RWPE2 (cell line): ENCODE measurements around the gene PDIK1L.

Experiments
- ATAC-seq: fragments of 200-7000 bp; cut with Tn5 transposase; 3 replicates; pipeline ENCODE4 v1.9.1; 2021; ENCODE audit warnings: low read depth
- DNase-seq: peaks from one replicate; pipeline ENCODE4 v3.0.0-alpha.2; 2020; ENCODE audit warnings: low spot score
- H3K27ac ChIP-seq: fragments of 450-650 bp; 2 replicates; pipeline ENCODE4 v1.5.1; 2017; ENCODE audit warnings: mild to moderate bottlenecking; ENCODE audit not compliant: poor library complexity, severe bottlenecking
- H3K27me3 ChIP-seq: fragments of 250-450 bp; sonication (Bioruptor Pico); 2 replicates; pipeline ENCODE4 v1.5.1; 2021; ENCODE audit warnings: mild to moderate bottlenecking, moderate library complexity; ENCODE audit not compliant: insufficient read depth, poor library complexity, severe bottlenecking
- H3K36me3 ChIP-seq: fragments of 250-450 bp; sonication (Bioruptor Pico); 2 replicates; pipeline ENCODE4 v1.5.1; 2020; ENCODE audit warnings: low read depth, mild to moderate bottlenecking, moderate library complexity
- H3K4me1 ChIP-seq: fragments of 250-450 bp; sonication (Bioruptor Pico); 2 replicates; pipeline ENCODE4 v1.5.1; 2021; ENCODE audit warnings: mild to moderate bottlenecking, moderate library complexity; ENCODE audit not compliant: insufficient read depth, poor library complexity, severe bottlenecking
- H3K4me3 ChIP-seq: fragments of 250-450 bp; sonication (Bioruptor Pico); 2 replicates; pipeline ENCODE4 v1.5.1; 2021; ENCODE audit warnings: mild to moderate bottlenecking, moderate library complexity; ENCODE audit not compliant: severe bottlenecking
- H3K9me3 ChIP-seq: fragments of 250-450 bp; sonication (Bioruptor Pico); 2 replicates; pipeline ENCODE4 v1.5.1; 2021; ENCODE audit warnings: mild to moderate bottlenecking, moderate library complexity; ENCODE audit not compliant: severe bottlenecking
- TF ChIP-seq, protein P1 (sequence below): fragments of 450-650 bp; IDR thresholded peaks from one replicate; pipeline ENCODE4 v1.5.1; 2017; ENCODE audit warnings: mild to moderate bottlenecking, moderate library complexity; ENCODE audit not compliant: poor library complexity, severe bottlenecking

The PDIK1L gene

DNA sequence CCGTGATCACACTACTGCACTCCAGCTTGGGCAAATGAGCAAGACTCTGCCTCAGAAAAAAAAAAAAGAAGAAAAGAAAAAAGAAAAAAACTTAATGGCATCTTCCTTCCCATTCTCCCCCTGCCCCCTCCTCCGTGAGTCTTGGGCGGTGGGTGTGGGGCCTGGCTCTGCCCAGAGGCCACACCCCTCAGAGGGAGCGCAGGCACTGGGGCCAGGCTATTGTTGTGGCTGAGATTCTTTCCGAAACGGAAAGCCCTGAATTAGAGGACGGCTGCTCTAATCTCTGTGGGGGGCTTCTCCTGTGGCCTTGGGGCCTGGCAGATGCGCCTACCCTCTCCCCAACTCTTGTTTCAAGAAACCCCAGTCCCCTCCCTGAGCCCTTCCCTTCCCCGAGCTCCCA is 43.1 kb downstream of the PDIK1L start:
- Histone ChIP-seq H3K36me3 (no peaks in the 10 kb centered on the region), H3K4me3 (no peak overlapping the region), H3K4me1 (peaks cover 5% of the 10 kb centered on the region), H3K27ac (no peak overlapping the region), H3K9me3 (no peaks in the 10 kb centered on the region), H3K27me3 (no peaks in the 10 kb centered on the region)
- no peak for ATAC-seq
- no peak for DNase-seq
- TF ChIP-seq, protein P1, sequence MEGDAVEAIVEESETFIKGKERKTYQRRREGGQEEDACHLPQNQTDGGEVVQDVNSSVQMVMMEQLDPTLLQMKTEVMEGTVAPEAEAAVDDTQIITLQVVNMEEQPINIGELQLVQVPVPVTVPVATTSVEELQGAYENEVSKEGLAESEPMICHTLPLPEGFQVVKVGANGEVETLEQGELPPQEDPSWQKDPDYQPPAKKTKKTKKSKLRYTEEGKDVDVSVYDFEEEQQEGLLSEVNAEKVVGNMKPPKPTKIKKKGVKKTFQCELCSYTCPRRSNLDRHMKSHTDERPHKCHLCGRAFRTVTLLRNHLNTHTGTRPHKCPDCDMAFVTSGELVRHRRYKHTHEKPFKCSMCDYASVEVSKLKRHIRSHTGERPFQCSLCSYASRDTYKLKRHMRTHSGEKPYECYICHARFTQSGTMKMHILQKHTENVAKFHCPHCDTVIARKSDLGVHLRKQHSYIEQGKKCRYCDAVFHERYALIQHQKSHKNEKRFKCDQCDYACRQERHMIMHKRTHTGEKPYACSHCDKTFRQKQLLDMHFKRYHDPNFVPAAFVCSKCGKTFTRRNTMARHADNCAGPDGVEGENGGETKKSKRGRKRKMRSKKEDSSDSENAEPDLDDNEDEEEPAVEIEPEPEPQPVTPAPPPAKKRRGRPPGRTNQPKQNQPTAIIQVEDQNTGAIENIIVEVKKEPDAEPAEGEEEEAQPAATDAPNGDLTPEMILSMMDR = no peak

DNA sequence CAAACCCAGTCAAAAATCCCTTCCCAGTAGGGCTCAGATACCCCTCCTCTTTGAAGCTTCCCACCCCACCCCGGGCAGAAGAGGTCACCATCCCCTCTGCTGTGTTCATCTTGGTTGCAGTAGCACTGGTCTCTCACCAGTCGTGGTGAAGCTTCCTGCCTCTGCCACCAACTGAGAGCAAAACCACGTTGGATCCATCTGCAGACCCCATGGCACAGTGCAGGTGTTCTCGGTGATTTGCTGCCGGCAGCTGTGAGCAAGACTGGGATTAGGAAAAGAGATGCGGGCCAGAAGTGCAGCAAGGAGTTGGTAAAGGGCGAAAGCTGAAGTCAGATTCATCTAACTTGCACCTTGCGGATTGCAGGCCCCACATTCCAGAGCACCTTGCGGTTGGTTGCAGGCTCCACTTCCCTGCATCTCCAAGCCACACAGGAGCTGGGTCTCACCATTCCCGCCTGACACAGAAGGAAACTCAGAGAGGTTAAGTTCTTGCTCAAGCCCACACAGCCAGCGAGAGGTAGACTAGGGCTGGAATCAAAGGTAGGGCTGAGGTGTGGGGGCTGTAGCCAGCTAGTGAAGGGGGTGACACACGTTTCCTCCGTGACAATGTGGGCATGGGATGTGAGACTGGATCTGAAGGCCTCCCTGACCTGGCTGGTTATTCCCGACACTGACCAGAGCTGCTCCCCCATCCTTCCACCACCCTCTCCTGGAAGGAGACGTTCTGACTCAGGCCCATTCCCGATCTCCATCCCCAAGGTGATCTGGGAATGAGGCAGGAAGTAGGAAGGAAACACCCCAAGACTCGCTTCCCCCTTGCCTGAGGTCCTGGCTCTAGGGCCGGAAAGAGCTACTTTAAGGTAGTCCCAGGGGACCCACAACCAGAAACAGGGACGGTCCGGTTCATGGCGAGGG is 44.0 kb downstream of the PDIK1L start:
- H3K4me1 ChIP-seq = peaks cover 5% of the 10 kb centered on the region
- TF ChIP-seq, protein P1 = no peak
- no peak for ATAC-seq

DNA sequence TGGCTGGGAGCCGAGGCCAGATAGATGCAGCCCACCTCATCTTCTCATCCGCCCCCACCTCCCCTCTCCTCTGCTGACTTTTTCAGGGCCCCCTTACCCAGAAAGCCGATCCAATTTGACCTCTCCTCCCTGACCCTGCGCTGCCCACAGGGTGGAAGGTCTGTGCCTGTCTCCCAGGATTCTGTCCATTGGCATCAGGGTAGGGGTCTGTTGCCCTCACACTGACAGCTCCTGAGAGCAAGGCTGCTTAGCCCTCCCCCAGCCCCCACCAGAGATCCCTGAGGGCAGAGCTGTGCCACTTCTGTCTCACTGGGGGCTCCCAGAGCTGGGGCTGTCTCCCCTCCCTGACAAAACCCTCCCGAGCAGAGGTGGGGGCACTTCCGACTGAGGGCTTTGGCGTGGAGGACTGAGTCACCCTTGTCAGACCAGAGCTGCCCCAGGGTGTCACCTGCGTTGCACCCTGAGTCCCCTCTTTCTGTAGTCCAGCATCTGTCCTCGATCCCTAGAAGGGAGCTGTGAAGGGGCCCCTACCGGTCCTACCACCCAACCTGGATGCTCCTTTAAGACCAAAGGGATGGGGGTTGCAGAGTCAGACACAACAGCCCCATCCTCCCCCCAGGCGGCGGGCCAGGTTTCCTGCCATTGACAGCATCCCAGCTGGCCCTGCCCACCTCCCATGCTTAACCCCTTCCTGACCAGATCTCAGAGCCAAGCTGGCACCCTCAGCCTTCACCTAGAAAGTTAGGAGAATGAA is 44.8 kb downstream of the PDIK1L start:
- Histone ChIP-seq H3K4me3 (no peak overlapping the region), H3K4me1 (peaks cover 5% of the 10 kb centered on the region), H3K27ac (no peak overlapping the region), H3K36me3 (no peaks in the 10 kb centered on the region), H3K9me3 (no peaks in the 10 kb centered on the region), H3K27me3 (no peaks in the 10 kb centered on the region)
- DNase-seq = no peak
- TF ChIP-seq, protein P1 = no peak
- ATAC-seq = peak; percentile 29; the same call in 2 of the 3 replicates

More for the DNA sequence above, 44.0 kb downstream of the PDIK1L start:
- Histone ChIP-seq H3K27me3 (no peaks in the 10 kb centered on the region), H3K9me3 (no peaks in the 10 kb centered on the region), H3K27ac (no peak overlapping the region), H3K4me3 (no peak overlapping the region), H3K36me3 (no peaks in the 10 kb centered on the region)
- no peak for DNase-seq

DNA sequence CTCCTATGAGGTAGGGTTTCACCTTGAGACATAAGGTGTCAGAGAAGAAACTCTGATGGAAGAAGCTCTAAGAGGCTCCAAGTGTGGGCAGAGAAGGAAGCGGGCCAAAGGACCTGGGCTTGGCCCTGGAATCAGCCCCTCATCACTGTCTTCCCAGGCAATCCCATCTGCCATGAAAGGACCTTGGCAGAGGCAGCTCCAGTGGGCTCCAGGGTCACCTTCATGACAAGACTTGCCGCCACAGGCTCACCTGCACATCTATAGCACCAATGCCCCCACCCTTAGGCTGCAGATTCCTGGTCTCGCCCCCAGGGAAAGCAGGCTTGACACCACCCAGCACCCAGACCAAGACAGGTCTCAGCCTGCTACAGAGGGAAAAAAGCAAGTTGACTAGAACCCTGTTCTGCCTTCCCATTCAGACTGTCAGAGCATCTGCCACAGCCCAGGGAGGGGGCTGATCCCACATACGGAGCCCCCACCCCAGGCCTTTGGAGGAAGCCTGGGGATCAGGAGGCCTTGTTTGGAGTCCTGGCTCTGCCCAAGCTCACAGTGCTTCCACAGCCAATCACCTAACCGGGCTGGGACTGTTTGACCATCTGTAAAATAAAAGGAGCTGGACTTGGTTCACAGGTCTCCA is 46.8 kb downstream of the PDIK1L start:
- Histone ChIP-seq H3K27me3 (peaks cover 5% of the 10 kb centered on the region), H3K4me3 (no peak overlapping the region), H3K36me3 (no peaks in the 10 kb centered on the region), H3K9me3 (no peaks in the 10 kb centered on the region), H3K4me1 (peaks cover 5% of the 10 kb centered on the region), H3K27ac (no peak overlapping the region)
- TF ChIP-seq, protein P1 = no peak
- DNase-seq = no peak
- no peak for ATAC-seq
